Natural killer cell (primary cell): ENCODE results near the gene SAMMSON. TPM values are rescaled to one million over a fixed set of nuclear protein-coding genes. Genes with fewer than 3 reads are reported as not detected.

Experiments used
- ATAC-seq, 3 donors: fragments of 150-1000 bp in 2 of 3; fragments of 200-7000 bp in 1 of 3; cut with Tn5 transposase; 1 replicate in 1 of 3; 2 replicates in 2 of 3; pipeline ENCODE4 v1.10.0; 2021; ENCODE audit warnings: mild to moderate bottlenecking in 2 of 3, moderate library complexity in 2 of 3
- DNase-seq, 2 donors: peaks; one replicate each; pipeline versions ENCODE4 v3.0.0 to v3.0.0-alpha.2; 2013 to 2021; ENCODE audit warnings: mixed read lengths in 1 of 2
- H3K27ac ChIP-seq: one replicate; pipeline ENCODE4 v1.5.1; 2013; ENCODE audit warnings: mild to moderate bottlenecking, low read length
- H3K27me3 ChIP-seq: one replicate; pipeline ENCODE4 v1.6.1; 2013; ENCODE audit warnings: low read length; ENCODE audit not compliant: control insufficient read depth, insufficient read depth
- H3K36me3 ChIP-seq: one replicate; pipeline ENCODE4 v1.6.1; 2013; ENCODE audit warnings: low read length; ENCODE audit not compliant: control insufficient read depth, insufficient read depth
- H3K4me1 ChIP-seq: one replicate; pipeline ENCODE4 v1.6.1; 2013; ENCODE audit warnings: low read length; ENCODE audit not compliant: control insufficient read depth, insufficient read depth
- H3K4me3 ChIP-seq: one replicate; pipeline ENCODE4 v1.5.1; 2013; ENCODE audit warnings: low read length
- H3K9me3 ChIP-seq: one replicate; pipeline ENCODE4 v1.6.1; 2013; ENCODE audit warnings: low read length; ENCODE audit not compliant: control insufficient read depth, insufficient read depth
- H3K27ac Mint-ChIP-seq, 2 donors: one replicate each; pipeline ENCODE4 v1.8.0; 2022; ENCODE audit warnings: mild to moderate bottlenecking in 2 of 2, mixed read lengths in 2 of 2, moderate library complexity in 1 of 2
- H3K27me3 Mint-ChIP-seq, 2 donors: one replicate each; pipeline ENCODE4 v1.8.0; 2022; ENCODE audit warnings: low read depth in 2 of 2, mixed read lengths in 2 of 2
- H3K36me3 Mint-ChIP-seq: one replicate; pipeline ENCODE4 v1.8.0; 2022; ENCODE audit warnings: mixed read lengths
- H3K4me1 Mint-ChIP-seq, 2 donors: one replicate each; pipeline ENCODE4 v1.8.0; 2022; ENCODE audit warnings: mixed read lengths in 2 of 2
- H3K4me3 Mint-ChIP-seq: one replicate; pipeline ENCODE4 v1.8.0; 2022; ENCODE audit warnings: mild to moderate bottlenecking, moderate library complexity, mixed read lengths
- H3K9me3 Mint-ChIP-seq, 2 donors: one replicate each; pipeline ENCODE4 v1.8.0; 2022; ENCODE audit warnings: mixed read lengths in 2 of 2
- WGBS: methylation state at CpG from one replicate; pipeline ENCODE4 v1.1.7; 2013; ENCODE audit warnings: missing lambda C conversion rate; ENCODE audit not compliant: insufficient coverage; 5-methylcytosine and 5-hydroxymethylcytosine counted together
- intact Hi-C: fragments of 100-400 bp; cut with micrococcal nuclease; formaldehyde crosslinking; loops from one replicate; pipeline ENCODE4 v1.14.2; 2022
- total RNA-seq, 4 donors: library from RNA; stranded (reverse); fragments of 120-200 nt in 1 of 4; gene quantifications; one replicate each; pipeline versions ENCODE4 v1.2.3 to v1.2.4, GENCODE V29; 2013 to 2022
- TF ChIP-seq, protein P1 (sequence below): fragments of 200-600 bp; IDR thresholded peaks from one replicate; pipeline ENCODE4 v1.8.0; 2022; ENCODE audit warnings: antibody characterized with exemption

Gene SAMMSON
- total RNA-seq, 3 donors from 2014 or later (not counting 1 experiment from before 2014, with no cell fraction given), result not detected

DNA sequence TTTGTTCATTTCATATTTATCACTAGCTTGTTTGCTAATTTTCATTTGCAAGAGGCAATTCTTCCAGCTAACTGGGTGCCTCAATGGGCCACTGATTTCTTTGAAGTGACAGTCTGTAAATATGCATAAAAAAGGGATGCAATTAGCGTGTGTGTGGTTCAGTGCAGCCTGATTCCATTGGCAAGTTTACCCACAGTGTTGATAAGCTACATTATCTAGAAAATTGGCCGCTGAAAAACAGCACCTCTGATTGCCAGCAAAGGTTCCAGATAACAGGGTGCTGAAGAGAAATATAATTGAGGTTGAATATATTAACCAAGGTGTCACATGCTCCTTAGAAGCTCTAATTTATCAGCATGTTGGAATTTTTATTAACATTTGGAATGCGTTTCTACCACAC is 76.9 kb downstream of the SAMMSON start:
- ATAC-seq, result no peak
- Histone ChIP-seq H3K27me3 (peaks cover 3% of the 10 kb centered on the region), H3K36me3 (no peaks in the 10 kb centered on the region), H3K27ac (no peak overlapping the region), H3K9me3 (no peaks in the 10 kb centered on the region), H3K4me3 (no peak overlapping the region), H3K4me1 (no peaks in the 10 kb centered on the region)
- peaks cover 7 to 26% of the 10 kb centered on the region in 2 donors for H3K27me3 Mint-ChIP-seq
- peaks cover 0 to 2% of the 10 kb centered on the region in 2 donors for H3K9me3 Mint-ChIP-seq
- no peaks in the 10 kb centered on the region for H3K36me3 Mint-ChIP-seq
- WGBS, result 76% methylated on average over 2 of the region's 3 CpGs
- H3K4me1 Mint-ChIP-seq, result no peaks in the 10 kb centered on the region
- DNase-seq, result no peak
- intact Hi-C loops, result no loop called here
- H3K27ac Mint-ChIP-seq, result no peak overlapping the region
- TF ChIP-seq, protein P1, sequence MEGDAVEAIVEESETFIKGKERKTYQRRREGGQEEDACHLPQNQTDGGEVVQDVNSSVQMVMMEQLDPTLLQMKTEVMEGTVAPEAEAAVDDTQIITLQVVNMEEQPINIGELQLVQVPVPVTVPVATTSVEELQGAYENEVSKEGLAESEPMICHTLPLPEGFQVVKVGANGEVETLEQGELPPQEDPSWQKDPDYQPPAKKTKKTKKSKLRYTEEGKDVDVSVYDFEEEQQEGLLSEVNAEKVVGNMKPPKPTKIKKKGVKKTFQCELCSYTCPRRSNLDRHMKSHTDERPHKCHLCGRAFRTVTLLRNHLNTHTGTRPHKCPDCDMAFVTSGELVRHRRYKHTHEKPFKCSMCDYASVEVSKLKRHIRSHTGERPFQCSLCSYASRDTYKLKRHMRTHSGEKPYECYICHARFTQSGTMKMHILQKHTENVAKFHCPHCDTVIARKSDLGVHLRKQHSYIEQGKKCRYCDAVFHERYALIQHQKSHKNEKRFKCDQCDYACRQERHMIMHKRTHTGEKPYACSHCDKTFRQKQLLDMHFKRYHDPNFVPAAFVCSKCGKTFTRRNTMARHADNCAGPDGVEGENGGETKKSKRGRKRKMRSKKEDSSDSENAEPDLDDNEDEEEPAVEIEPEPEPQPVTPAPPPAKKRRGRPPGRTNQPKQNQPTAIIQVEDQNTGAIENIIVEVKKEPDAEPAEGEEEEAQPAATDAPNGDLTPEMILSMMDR, result no peak
- H3K4me3 Mint-ChIP-seq, result no peak overlapping the region

DNA sequence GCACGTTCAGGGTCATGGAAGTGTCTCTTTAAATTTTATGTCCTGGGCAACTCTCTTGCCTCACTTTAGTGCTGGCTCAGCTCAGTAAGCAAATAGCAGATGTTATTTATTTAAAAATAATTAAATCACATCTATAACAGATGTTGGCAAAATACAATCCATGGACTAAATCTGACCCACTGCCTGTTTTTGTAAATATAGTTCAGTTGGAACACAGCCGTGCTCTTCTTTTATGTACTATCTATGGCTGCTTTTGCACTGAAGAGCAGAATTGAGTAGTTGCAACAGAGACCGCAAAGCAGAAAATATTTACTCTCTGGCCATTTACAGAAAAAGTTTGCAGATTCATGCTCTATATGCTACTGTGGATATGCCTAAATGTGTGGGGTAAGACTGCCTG is 79.2 kb downstream of the SAMMSON start:
- H3K27ac ChIP-seq, result no peak overlapping the region
- ATAC-seq (no peak), DNase-seq (no peak)
- no peaks in the 10 kb centered on the region for H3K36me3 ChIP-seq
- H3K36me3 Mint-ChIP-seq, result no peaks in the 10 kb centered on the region
- peaks cover 3% of the 10 kb centered on the region for H3K27me3 ChIP-seq
- H3K27ac Mint-ChIP-seq, result no peak overlapping the region
- no peak overlapping the region for H3K4me3 ChIP-seq
- intact Hi-C loops, result no loop called here
- H3K27me3 Mint-ChIP-seq, result peaks cover 4 to 14% of the 10 kb centered on the region in 2 donors
- TF ChIP-seq, protein P1, result no peak
- peaks cover 0 to 3% of the 10 kb centered on the region in 2 donors for H3K9me3 Mint-ChIP-seq
- H3K9me3 ChIP-seq, result no peaks in the 10 kb centered on the region
- WGBS, result 92% methylated on average over 3 of the region's 3 CpGs
- no peaks in the 10 kb centered on the region for H3K4me1 ChIP-seq
- H3K4me1 Mint-ChIP-seq, result no peaks in the 10 kb centered on the region
- no peak overlapping the region for H3K4me3 Mint-ChIP-seq

DNA sequence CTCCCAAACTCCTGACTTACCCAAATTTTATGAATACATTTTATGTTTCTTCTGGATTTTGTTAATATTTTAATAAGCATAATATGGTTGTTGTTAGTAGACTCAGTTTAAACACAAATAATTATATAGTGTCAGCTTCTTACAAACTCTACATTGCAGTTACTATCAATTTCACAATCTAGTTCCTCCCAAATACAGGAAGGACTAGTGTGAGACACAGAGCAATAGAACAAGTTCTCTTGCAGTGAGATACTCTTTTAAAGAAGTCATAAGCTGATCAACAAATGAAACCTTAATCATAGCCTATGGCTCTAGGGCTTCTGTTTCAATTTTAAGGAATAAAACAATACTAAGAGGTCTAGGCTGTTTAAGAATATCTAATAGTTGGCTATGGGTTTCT is 86.1 kb downstream of the SAMMSON start:
- intact Hi-C loops, result no loop called here
- ATAC-seq (no peak), DNase-seq (no peak)
- TF ChIP-seq, protein P1, result no peak
- Mint-ChIP-seq H3K9me3 (peaks cover 0 to 3% of the 10 kb centered on the region in 2 donors), H3K27me3 (peaks cover 0 to 6% of the 10 kb centered on the region in 2 donors), H3K36me3 (no peaks in the 10 kb centered on the region), H3K4me3 (no peak overlapping the region), H3K27ac (no peak overlapping the region), H3K4me1 (no peaks in the 10 kb centered on the region)
- Histone ChIP-seq H3K36me3 (no peaks in the 10 kb centered on the region), H3K27ac (no peak overlapping the region), H3K4me1 (no peaks in the 10 kb centered on the region), H3K9me3 (no peaks in the 10 kb centered on the region), H3K27me3 (no peaks in the 10 kb centered on the region), H3K4me3 (no peak overlapping the region)

DNA sequence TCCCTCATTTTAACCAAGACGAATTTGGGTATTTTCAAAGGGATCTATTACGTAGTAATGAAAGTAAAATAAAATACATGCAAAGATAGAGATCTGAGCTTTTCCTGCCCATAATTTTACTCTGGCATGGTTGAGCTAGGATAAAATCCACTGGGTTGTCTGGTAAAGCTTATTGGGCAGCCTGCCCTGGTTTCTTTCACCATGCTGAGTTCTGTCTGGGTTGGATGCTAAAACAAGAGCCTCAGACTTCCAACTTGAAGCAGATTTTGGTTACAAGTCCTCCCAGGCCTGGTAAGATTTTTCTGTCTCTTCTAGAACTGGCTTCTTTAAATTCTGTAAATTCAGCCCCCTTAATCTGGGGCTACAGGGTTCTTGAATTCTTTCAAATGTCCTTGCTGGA is 86.8 kb downstream of the SAMMSON start:
- Mint-ChIP-seq H3K9me3 (peaks cover 0 to 3% of the 10 kb centered on the region in 2 donors), H3K36me3 (no peaks in the 10 kb centered on the region), H3K27ac (no peak overlapping the region), H3K27me3 (peaks cover 0 to 6% of the 10 kb centered on the region in 2 donors), H3K4me3 (no peak overlapping the region), H3K4me1 (no peaks in the 10 kb centered on the region)
- 88% methylated on average over 1 of the region's 2 CpGs for WGBS
- ATAC-seq, result no peak
- H3K36me3 ChIP-seq, result no peaks in the 10 kb centered on the region
- no peak for DNase-seq
- H3K4me1 ChIP-seq, result no peaks in the 10 kb centered on the region
- intact Hi-C loops, result no loop called here
- no peak overlapping the region for H3K27ac ChIP-seq
- H3K4me3 ChIP-seq, result no peak overlapping the region
- H3K27me3 ChIP-seq, result no peaks in the 10 kb centered on the region
- H3K9me3 ChIP-seq, result no peaks in the 10 kb centered on the region
- TF ChIP-seq, protein P1, result no peak
